ENCODE measurements around the gene CNTN1.

DNA sequence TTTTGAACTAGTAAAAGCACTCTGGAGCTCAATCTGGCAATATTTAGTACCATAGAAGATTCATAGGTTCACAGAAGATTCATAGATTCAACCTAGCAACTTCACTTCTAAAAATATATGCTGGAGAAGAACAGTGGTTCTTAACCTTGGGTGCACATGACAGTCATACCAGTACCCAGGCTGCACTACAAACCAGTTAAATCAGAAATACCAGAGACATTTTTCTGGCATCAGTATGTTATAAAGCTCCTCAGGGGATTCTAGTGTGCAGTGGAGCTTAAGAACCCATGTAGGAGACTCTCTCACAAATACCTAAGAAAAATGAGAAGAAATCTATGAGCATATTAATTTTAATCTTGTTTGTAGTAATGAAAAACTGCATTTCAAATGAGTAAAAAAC, 46.6 kb downstream of the CNTN1 start:
- TF ChIP-seq, protein P1, sequence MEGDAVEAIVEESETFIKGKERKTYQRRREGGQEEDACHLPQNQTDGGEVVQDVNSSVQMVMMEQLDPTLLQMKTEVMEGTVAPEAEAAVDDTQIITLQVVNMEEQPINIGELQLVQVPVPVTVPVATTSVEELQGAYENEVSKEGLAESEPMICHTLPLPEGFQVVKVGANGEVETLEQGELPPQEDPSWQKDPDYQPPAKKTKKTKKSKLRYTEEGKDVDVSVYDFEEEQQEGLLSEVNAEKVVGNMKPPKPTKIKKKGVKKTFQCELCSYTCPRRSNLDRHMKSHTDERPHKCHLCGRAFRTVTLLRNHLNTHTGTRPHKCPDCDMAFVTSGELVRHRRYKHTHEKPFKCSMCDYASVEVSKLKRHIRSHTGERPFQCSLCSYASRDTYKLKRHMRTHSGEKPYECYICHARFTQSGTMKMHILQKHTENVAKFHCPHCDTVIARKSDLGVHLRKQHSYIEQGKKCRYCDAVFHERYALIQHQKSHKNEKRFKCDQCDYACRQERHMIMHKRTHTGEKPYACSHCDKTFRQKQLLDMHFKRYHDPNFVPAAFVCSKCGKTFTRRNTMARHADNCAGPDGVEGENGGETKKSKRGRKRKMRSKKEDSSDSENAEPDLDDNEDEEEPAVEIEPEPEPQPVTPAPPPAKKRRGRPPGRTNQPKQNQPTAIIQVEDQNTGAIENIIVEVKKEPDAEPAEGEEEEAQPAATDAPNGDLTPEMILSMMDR (IDR thresholded peaks at IDR 0.05 in 2 of 3, conservative IDR thresholded peaks at IDR 0.05 in 1 of 3; ENCODE audit: borderline replicate concordance in 1 of 3, insufficient read depth in 1 of 3, low read depth in 2 of 3, low read length in 2 of 3) = no peak
- TF ChIP-seq POLR2A (IDR thresholded peaks at IDR 0.05; ENCODE audit: borderline replicate concordance, extremely low read depth, insufficient read depth, insufficient read length) = no peak
- TF ChIP-seq, protein P2, sequence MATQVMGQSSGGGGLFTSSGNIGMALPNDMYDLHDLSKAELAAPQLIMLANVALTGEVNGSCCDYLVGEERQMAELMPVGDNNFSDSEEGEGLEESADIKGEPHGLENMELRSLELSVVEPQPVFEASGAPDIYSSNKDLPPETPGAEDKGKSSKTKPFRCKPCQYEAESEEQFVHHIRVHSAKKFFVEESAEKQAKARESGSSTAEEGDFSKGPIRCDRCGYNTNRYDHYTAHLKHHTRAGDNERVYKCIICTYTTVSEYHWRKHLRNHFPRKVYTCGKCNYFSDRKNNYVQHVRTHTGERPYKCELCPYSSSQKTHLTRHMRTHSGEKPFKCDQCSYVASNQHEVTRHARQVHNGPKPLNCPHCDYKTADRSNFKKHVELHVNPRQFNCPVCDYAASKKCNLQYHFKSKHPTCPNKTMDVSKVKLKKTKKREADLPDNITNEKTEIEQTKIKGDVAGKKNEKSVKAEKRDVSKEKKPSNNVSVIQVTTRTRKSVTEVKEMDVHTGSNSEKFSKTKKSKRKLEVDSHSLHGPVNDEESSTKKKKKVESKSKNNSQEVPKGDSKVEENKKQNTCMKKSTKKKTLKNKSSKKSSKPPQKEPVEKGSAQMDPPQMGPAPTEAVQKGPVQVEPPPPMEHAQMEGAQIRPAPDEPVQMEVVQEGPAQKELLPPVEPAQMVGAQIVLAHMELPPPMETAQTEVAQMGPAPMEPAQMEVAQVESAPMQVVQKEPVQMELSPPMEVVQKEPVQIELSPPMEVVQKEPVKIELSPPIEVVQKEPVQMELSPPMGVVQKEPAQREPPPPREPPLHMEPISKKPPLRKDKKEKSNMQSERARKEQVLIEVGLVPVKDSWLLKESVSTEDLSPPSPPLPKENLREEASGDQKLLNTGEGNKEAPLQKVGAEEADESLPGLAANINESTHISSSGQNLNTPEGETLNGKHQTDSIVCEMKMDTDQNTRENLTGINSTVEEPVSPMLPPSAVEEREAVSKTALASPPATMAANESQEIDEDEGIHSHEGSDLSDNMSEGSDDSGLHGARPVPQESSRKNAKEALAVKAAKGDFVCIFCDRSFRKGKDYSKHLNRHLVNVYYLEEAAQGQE (IDR thresholded peaks at IDR 0.05; ENCODE audit: low read depth) = no peak
- no peak for TF ChIP-seq CBX3 (IDR thresholded peaks at IDR 0.05; ENCODE audit: low read depth)

Measured in HCT116 (cell line).